Measurements from ENCODE around the gene PLGRKT. TPM values are rescaled to one million over a fixed set of nuclear protein-coding genes. Genes with fewer than 3 reads are reported as not detected.
"Not testable (repeated sequence)": the region's sequence is repeated elsewhere in the genome, so short reads cannot be mapped to it uniquely, and the experiment has no call there.

The PLGRKT gene
- total and polyA plus RNA-seq, 5 experiments from 2014 or later, result 19.0 to 60.3 (median 45.2) TPM

DNA sequence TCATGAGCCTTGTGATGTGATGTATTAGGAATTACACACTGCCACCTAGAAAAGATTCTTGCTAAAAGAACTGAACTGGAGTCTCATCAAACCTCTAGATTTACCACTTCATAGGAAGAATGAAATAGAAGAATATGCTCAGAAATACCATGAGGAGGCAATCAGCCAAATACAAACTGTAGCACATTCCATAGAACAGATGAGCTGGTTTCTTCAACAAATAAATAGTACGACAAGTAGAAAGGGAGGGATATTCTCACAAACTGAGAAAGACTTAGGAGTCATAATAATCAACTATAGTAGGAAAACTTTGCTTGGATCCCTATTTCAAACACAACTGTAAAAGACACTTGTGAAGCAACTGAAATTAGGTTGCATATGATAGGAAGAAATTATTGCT, 15.4 kb downstream of the PLGRKT start:
- Mint-ChIP-seq H3K27ac (no peak overlapping the region), H3K4me1 (peaks cover 0 to 23% (median 12%) of the 10 kb centered on the region in 4 donors), H3K36me3 (peaks cover 0 to 25% (median 23%) of the 10 kb centered on the region in 3 donors), H3K27me3 (no peaks in the 10 kb centered on the region), H3K4me3 (no peak overlapping the region), H3K9me3 (no peaks in the 10 kb centered on the region)
- POLR2A ChIA-PET, result no interaction called here
- DNase-seq (no peak), ATAC-seq (no peak)

DNA sequence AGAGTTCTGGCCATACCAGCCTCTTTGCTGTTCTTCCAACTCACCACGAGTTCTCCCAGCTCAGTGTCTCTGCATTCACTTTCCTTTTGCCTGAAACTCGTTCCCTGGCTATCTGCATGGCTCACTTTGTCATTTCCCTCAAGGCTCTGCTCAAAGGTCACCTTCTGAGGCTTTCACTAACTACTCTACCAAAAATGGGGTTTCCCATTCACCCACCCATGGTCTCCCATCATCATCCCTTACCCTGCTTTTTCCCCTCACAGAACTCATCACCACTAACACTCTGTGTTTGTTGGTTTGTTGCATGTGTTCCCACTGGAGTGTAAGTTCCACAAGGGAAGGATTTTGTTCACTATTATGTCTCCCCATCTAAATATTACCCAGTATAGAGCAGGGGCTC, 16.6 kb downstream of the PLGRKT start:
- H3K9me3 Mint-ChIP-seq, result peaks cover 0 to under 1% (median 0%) of the 10 kb centered on the region in 9 donors

DNA sequence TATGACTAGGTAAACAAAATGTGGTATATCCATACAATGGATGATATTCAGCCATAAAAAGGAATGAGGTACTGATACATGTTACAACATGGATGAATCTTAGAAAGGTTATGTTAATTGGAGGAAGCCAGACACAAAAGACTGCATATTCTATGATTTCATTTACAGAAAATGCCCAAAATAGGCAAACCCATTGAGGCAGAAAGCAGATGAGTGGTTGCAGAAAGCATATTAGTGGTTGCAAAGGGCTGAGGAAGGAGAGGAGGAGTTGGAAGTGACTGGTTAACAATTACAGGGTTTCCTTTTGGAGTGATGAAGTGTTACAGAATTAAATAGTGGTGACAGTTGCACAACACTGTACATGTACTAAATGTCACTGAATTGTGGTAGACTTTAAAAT, 17.7 kb downstream of the PLGRKT start:
- no peak overlapping the region for H3K4me3 Mint-ChIP-seq
- peaks cover 0 to 2% (median 0%) of the 10 kb centered on the region in 9 donors for H3K9me3 Mint-ChIP-seq
- POLR2A ChIA-PET, result no interaction called here

More for the DNA sequence above, 16.6 kb downstream of the PLGRKT start:
- Mint-ChIP-seq H3K4me1 (peaks cover 0 to 23% (median 13%) of the 10 kb centered on the region in 4 donors), H3K27me3 (no peaks in the 10 kb centered on the region), H3K36me3 (peaks cover 0 to 24% (median 23%) of the 10 kb centered on the region in 3 donors), H3K4me3 (no peak overlapping the region), H3K27ac (peak overlapping the region in 4 of 10 donors; percentile 12 to 50 (median 27))
- DNase-seq (no peak), ATAC-seq (no peak)
- POLR2A ChIA-PET, result no interaction called here

DNA sequence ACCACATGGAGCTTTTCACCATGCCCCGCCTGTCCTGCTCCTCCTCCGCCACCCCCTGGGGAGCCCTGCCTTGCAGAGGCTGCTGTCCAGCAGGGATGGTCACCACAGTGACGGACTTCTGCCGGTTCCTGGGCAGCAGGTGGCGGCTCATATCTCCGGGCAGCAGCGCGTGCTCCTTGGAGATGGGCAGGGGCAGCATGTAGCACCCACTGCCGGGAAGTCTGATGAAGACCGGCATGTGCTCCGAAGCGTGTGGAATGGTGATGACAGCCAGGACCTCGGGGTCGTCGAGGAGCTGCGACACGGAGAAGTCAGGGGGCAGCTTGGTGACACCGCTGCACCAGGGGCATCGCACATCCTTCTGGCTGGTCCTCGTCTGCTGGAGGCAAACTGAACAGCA, 19.2 kb downstream of the PLGRKT start:
- Mint-ChIP-seq H3K4me1 (peaks cover 0 to 23% (median 12%) of the 10 kb centered on the region in 4 donors), H3K9me3 (peaks cover 3 to 15% (median 7%) of the 10 kb centered on the region in 9 donors), H3K27ac (no peak overlapping the region), H3K27me3 (no peaks in the 10 kb centered on the region), H3K36me3 (peaks cover 19 to 46% (median 37%) of the 10 kb centered on the region in 3 donors), H3K4me3 (no peak overlapping the region)
- POLR2A ChIA-PET, result interaction anchor here (0.7 kb wide), 1 partner anchor 1177 kb away, joined by 3 read pairs; no protein-coding TSS in a partner anchor
- DNase-seq (no peak), ATAC-seq (no peak)

More for the DNA sequence above, 17.7 kb downstream of the PLGRKT start:
- no peak for DNase-seq
- H3K36me3 Mint-ChIP-seq, result peaks cover 7 to 33% (median 26%) of the 10 kb centered on the region in 3 donors
- H3K4me1 Mint-ChIP-seq, result peaks cover 0 to 23% (median 13%) of the 10 kb centered on the region in 4 donors
- ATAC-seq, result no peak
- H3K27me3 Mint-ChIP-seq, result no peaks in the 10 kb centered on the region
- no peak overlapping the region for H3K27ac Mint-ChIP-seq

DNA sequence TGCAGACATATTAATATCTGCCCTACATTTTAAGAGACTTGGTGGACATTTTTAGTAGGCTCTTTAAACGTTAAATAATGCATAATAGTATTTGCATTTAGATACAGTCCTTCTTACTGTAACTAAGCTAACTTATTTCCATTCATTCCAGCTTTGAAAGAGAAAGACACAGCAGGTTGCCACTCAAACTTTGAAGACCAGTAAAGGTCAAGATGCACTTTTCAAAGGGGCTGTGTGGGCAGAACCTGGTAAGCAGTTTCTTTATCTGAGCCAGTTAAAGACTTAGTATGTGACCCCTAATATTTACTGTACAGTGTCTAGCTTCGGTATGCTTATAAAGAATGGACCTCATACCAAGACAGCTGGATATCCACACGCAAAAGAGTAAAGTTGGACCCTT, 20.8 kb downstream of the PLGRKT start:
- H3K4me3 Mint-ChIP-seq, result no peak overlapping the region
- peaks cover 0 to 18% (median 11%) of the 10 kb centered on the region in 4 donors for H3K4me1 Mint-ChIP-seq
- ATAC-seq (no peak), DNase-seq (no peak)
- H3K27me3 Mint-ChIP-seq, result no peaks in the 10 kb centered on the region
- POLR2A ChIA-PET, result interaction anchor here (0.7 kb wide), 1 partner anchor 33 kb away, joined by 4 read pairs; the partner anchor contains the start of gene CD274
- H3K9me3 Mint-ChIP-seq, result peaks cover 3 to 23% (median 12%) of the 10 kb centered on the region in 9 donors
- no peak overlapping the region for H3K27ac Mint-ChIP-seq
- peaks cover 32 to 59% (median 41%) of the 10 kb centered on the region in 3 donors for H3K36me3 Mint-ChIP-seq

DNA sequence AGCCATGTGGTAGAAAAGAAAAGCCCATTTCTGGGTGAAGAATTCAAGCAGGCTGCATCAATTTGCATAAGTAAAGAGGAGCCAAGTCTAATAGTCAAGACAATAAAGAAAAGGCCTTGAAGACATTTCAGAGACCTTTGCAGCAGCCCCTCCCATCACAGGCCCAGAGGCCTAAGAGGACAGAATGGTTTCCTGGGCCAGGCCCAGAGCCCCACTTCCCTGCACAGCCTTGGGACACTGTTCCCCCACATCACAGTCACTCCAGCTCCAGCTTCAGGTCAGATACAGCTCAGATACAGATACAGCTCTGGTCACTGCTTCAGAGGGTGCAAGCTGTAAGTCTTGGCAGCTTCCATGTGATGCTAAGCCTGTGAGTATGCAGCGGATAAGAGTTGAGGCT, 29.1 kb downstream of the PLGRKT start:
- POLR2A ChIA-PET, result no interaction called here
- H3K4me1 Mint-ChIP-seq, result peaks cover 5 to 15% (median 8%) of the 10 kb centered on the region in 4 donors
- H3K27ac Mint-ChIP-seq, result no peak overlapping the region
- peaks cover 9 to 72% (median 28%) of the 10 kb centered on the region in 9 donors for H3K9me3 Mint-ChIP-seq
- H3K4me3 Mint-ChIP-seq, result no peak overlapping the region
- H3K27me3 Mint-ChIP-seq, result no peaks in the 10 kb centered on the region
- no peak for DNase-seq
- ATAC-seq, result no peak
- peaks cover 32 to 68% (median 49%) of the 10 kb centered on the region in 3 donors for H3K36me3 Mint-ChIP-seq

DNA sequence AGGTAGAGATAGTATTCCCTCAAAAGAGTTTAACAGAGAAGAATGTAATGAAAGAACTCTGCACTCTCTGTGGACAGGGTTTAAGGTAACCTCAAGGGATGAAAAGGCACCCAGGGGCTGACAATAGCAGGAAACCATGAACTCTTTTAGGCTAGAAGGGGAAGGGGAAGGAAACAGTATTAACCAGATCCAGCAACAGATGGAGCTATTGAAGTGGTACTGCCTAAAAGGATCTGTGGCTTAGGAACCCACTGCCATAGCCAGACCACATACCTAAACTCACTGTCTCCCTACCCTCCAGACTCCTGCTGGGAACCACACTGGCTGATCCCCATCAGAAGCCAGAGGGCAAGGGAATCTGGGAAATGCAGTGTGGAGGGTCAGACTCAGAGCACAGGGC, 35.5 kb downstream of the PLGRKT start:
- ATAC-seq (peak in 1 of 2 donors; percentile 54), DNase-seq (peak in 2 of 10 donors; percentile 1 to 3)
- Mint-ChIP-seq H3K9me3 (peaks cover 0 to 26% (median 17%) of the 10 kb centered on the region in 9 donors), H3K36me3 (peaks cover 15 to 26% (median 25%) of the 10 kb centered on the region in 3 donors), H3K27ac (peak overlapping the region in 4 of 10 donors; percentile 16 to 84 (median 64)), H3K27me3 (no peaks in the 10 kb centered on the region), H3K4me3 (peak overlapping the region in 6 of 10 donors; percentile 5 to 60 (median 30)), H3K4me1 (peaks cover 15 to 50% (median 22%) of the 10 kb centered on the region in 4 donors)
- POLR2A ChIA-PET, result no interaction called here

DNA sequence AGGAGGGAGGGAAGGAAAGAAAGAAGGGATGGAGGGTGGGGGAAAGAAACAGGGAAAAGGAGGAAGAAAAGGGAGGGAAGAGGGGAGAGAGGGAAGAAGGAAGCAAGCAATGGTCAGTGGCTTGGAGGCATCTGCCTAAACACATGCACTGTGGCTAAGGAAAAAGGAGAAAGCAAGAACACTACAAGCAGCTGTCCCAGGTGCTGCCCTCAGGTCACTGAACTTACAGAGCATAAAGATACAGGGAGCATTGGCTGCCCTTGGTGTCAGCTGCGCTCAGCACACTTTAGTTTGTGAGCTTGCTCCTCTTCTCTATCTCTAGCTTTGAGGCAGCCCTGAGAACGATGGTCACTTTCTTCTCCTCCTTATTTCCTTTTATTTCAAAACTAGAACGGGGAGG, 40.2 kb downstream of the PLGRKT start:
- H3K27me3 Mint-ChIP-seq, H3K9me3 Mint-ChIP-seq, POLR2A ChIA-PET, H3K36me3 Mint-ChIP-seq, DNase-seq, H3K27ac Mint-ChIP-seq, ATAC-seq, H3K4me3 Mint-ChIP-seq: not testable (repeated sequence)
- H3K4me1 Mint-ChIP-seq, result peaks cover 6 to 28% (median 11%) of the 10 kb centered on the region in 4 donors

DNA sequence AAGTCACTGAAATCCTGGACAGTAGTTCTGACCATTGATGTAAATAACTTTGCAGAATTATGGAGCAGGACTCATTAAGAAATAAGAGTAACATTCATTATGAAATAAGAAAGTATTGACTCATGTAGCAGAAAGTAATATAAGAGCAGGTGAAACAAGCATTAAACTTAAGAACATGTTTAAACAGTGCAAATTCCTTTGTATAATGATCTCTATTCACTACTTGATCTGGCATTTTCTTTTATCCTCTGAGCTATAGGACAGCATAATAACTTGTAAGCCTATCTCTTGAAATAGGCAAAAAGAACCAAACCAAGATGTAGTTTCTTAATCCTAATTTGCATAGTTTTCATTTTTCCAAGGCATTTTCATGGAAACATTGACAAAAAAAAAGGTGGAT, 42.3 kb downstream of the PLGRKT start:
- H3K27ac Mint-ChIP-seq, result no peak overlapping the region
- ATAC-seq, result no peak
- no peaks in the 10 kb centered on the region for H3K9me3 Mint-ChIP-seq
- no peak for DNase-seq
- POLR2A ChIA-PET, result interaction anchor here (0.7 kb wide), 1 partner anchor 15 kb away, joined by 3 read pairs; no protein-coding TSS in a partner anchor
- H3K4me3 Mint-ChIP-seq, result no peak overlapping the region
- H3K27me3 Mint-ChIP-seq, result no peaks in the 10 kb centered on the region
- peaks cover 0 to 7% (median 0%) of the 10 kb centered on the region in 3 donors for H3K36me3 Mint-ChIP-seq
- H3K4me1 Mint-ChIP-seq, result peaks cover 0 to 20% (median 6%) of the 10 kb centered on the region in 4 donors

DNA sequence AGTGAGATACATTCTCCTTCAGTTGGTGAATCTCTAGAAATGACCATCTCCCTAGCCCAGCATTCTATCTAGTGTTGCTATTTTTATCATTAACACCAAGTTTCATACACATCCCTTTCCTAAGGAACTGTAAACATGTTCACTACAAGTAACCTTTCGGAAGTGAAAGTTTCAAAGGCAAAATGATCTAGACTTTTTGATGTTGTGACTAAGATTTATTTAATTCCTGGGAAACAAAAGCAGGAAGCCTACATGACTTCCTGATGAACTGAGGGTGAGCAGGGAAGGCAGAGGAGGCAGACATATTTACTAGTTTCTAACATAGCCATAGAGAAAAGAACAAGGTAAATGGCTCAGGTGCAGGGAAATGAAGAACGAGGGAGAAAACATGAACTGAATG, 43.7 kb downstream of the PLGRKT start:
- DNase-seq, H3K4me3 Mint-ChIP-seq, POLR2A ChIA-PET, H3K36me3 Mint-ChIP-seq, ATAC-seq, H3K27me3 Mint-ChIP-seq, H3K9me3 Mint-ChIP-seq: not testable (repeated sequence)
- Mint-ChIP-seq H3K27ac (peak overlapping the region in 1 of 10 donors; percentile 9), H3K4me1 (peaks cover 6 to 24% (median 12%) of the 10 kb centered on the region in 4 donors)

DNA sequence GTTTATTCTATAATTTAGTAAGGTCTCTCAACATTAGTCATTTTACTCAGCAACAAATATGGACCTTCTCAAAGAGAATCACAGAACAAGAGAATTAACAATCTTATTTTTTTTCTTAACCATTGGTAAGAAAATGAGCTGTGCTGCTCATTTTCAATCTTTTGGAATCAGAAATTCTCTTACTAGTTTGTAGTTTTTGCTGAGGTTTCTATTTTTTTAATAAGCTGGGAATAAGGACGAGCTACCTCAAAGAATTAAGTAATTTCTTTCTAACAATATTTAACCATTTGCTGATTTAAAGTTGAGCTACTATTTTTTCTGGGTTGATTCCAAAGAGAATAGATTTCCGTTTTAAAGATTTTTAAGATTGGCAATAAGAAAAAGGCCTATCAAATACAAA, 44.2 kb downstream of the PLGRKT start:
- no peak overlapping the region for H3K27ac Mint-ChIP-seq
- H3K4me3 Mint-ChIP-seq, result no peak overlapping the region
- POLR2A ChIA-PET, result no interaction called here
- H3K4me1 Mint-ChIP-seq, result peaks cover 7 to 25% (median 14%) of the 10 kb centered on the region in 4 donors
- H3K27me3 Mint-ChIP-seq, result no peaks in the 10 kb centered on the region
- ATAC-seq (no peak), DNase-seq (no peak)
- no peaks in the 10 kb centered on the region for H3K9me3 Mint-ChIP-seq
- H3K36me3 Mint-ChIP-seq, result peaks cover 0 to 7% (median 0%) of the 10 kb centered on the region in 3 donors

DNA sequence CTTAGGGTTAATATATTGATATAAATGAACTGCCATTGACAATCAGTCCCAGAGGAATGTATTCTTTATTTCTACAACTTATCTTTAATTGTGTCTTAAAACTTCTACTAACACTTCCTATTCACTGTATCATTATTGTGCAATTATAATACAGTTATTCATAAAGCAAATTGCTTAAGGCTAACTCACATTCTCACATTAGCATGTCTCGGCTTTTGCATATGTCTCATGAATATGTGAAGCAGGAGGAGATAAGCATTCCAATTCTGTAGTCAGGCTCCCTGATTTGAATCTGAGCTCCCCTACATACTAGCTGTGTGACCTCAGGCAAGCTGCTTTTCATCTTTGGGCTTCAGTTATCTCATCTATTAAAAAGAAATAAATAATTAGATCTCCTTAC, 45.4 kb downstream of the PLGRKT start:
- no peak for ATAC-seq
- H3K36me3 Mint-ChIP-seq, result peaks cover 0 to 7% (median 0%) of the 10 kb centered on the region in 3 donors
- H3K27ac Mint-ChIP-seq, result no peak overlapping the region
- H3K9me3 Mint-ChIP-seq, result no peaks in the 10 kb centered on the region
- H3K4me3 Mint-ChIP-seq, result no peak overlapping the region
- DNase-seq, result no peak
- POLR2A ChIA-PET, result no interaction called here
- H3K4me1 Mint-ChIP-seq, result peaks cover 11 to 26% (median 14%) of the 10 kb centered on the region in 4 donors
- H3K27me3 Mint-ChIP-seq, result no peaks in the 10 kb centered on the region

DNA sequence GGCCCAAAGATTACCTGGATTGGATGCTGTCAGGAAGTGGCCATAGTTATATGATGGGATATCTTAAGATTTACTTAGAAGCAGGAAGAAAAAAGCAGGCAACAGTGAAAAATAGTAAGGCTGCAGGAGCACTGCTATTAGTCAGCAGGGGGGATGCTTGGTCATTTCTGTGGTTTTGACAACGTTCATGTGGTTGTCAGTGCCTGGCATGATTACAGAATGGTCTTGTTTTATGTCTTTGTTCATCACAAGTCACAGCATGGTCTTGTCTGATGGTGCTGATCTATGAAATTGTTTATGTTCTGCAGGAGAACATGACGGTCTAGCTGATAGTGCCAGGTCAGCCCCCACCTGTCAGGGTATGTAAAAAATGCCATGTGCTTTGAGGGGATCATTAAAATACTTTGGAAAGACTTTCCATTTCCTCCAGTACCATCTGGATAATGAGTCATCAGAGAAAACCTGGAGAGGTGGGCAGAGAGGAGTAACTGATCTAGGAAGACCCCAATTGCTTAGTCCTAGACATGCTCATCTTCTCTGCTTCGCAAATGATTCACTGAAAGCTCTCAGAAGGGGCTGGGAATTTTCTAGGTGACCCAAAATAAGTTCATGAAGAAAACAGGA, 48.5 kb downstream of the PLGRKT start:
- POLR2A ChIA-PET, result no interaction called here
- peak overlapping the region in 3 of 10 donors; percentile 1 to 27 (median 27) for H3K27ac Mint-ChIP-seq
- H3K4me3 Mint-ChIP-seq, result no peak overlapping the region
- no peaks in the 10 kb centered on the region for H3K27me3 Mint-ChIP-seq
- peaks cover 15 to 25% (median 23%) of the 10 kb centered on the region in 4 donors for H3K4me1 Mint-ChIP-seq
- H3K9me3 Mint-ChIP-seq, result no peaks in the 10 kb centered on the region
- no peak for ATAC-seq
- peaks cover 0 to 4% (median 3%) of the 10 kb centered on the region in 3 donors for H3K36me3 Mint-ChIP-seq
- no peak for DNase-seq

All from naive thymus-derived CD8-positive, alpha-beta T cell (primary cell).